GM18508 (cell line): ENCODE results near the gene RNF5.
"Not testable (repeated sequence)": the region's sequence is repeated elsewhere in the genome, so short reads cannot be mapped to it uniquely, and the experiment has no call there.

Experiments used
- ATAC-seq: cut with Tn5 transposase; IDR thresholded peaks from one replicate; pipeline ENCODE4 v1.9.1; 2021; ENCODE audit warnings: moderate number of reproducible peaks; ENCODE audit not compliant: insufficient read depth, unreplicated experiment

RNF5 gene

GRCh38 chr6:32187725-32188380 lies 9.6 kb downstream of the RNF5 start:
- not testable (repeated sequence) for ATAC-seq

GRCh38 chr6:32188381-32189068 lies 10.3 kb downstream of the RNF5 start:
- ATAC-seq, result no peak

GRCh38 chr6:32189069-32189741 lies 11.0 kb downstream of the RNF5 start:
- ATAC-seq, result no peak

GRCh38 chr6:32189742-32190053 lies 11.5 kb downstream of the RNF5 start:
- ATAC-seq, result no peak

GRCh38 chr6:32190054-32190851 lies 12.0 kb downstream of the RNF5 start, which contains the start of gene PBX2:
PBX2 (minus strand) TSS chr6:32190202; CDS start chr6:32189915, 287 bp downstream.
- no peak for ATAC-seq

- no peak for ATAC-seq
Observed at GRCh38 chr6:32190911-32191677, 12.9 kb downstream of the RNF5 start.

- ATAC-seq, result no peak
Observed at GRCh38 chr6:32191696-32192607, 13.7 kb downstream of the RNF5 start.

GRCh38 chr6:32192608-32193039 lies 14.4 kb downstream of the RNF5 start, which contains the start of gene GPSM3:
GPSM3 (minus strand) TSS chr6:32192643; CDS start chr6:32192513, 130 bp downstream.
- ATAC-seq, result no peak

GRCh38 chr6:32193096-32193495 lies 14.9 kb downstream of the RNF5 start:
- ATAC-seq, result not testable (repeated sequence)

- no peak for ATAC-seq
Observed at GRCh38 chr6:32194388-32194787, 16.2 kb downstream of the RNF5 start.

GRCh38 chr6:32194825-32195651 lies 16.8 kb downstream of the RNF5 start:
- ATAC-seq, result peak; percentile 38

- ATAC-seq, result peak; percentile 38
Observed at GRCh38 chr6:32195652-32195901, 17.4 kb downstream of the RNF5 start.

GRCh38 chr6:32195902-32196681 lies 17.9 kb downstream of the RNF5 start:
- ATAC-seq, result no peak

- ATAC-seq, result no peak
Observed at GRCh38 chr6:32196682-32197616, 18.7 kb downstream of the RNF5 start.

GRCh38 chr6:32198345-32198696 lies 20.1 kb downstream of the RNF5 start:
- ATAC-seq, result no peak

- no peak for ATAC-seq
Observed at GRCh38 chr6:32198866-32199265, 20.7 kb downstream of the RNF5 start.
